Measurements from ENCODE around the gene CCDC3.

The CCDC3 gene

DNA sequence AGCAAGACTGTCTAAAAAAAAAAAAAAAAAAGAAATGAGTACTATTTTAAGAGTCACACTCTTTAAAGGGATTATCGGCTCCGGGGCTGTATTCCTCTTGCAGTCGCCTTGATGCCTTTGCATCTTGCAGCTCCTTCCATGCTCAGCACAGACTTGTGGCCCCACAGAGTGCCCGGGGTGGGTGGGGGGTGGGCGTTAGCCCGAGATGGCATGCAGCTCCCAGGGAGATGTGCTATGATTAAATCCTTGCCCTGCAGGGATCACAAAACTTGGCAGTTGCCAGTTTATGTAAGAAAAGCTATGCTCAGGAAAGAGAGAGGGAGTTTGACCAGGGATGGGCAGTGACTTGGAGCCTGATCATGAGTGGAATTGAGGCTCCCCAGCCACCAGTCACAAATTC lies 81.9 kb downstream of the CCDC3 start:
- DNase-seq: no peak

DNA sequence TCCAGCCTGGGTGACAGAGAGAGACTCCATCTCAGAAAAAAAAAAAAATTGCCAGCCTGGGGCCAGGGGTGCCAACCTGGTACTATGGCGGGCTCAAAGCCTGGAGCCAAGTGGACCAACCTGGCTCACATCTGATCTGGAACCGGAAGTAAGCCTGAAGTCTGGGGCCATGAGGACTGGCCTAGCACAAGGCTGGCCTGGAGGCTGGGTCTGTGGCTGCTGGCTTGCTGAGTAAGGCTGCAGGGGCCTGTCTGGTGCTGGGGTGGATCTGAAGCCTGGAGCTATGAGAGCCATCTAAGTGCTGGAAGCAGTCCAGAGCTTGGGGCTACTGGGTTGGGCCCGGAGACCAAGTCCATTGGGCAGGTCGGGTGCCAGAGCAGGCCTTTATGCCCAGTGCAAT lies 84.9 kb downstream of the CCDC3 start:
- no peak for DNase-seq

DNA sequence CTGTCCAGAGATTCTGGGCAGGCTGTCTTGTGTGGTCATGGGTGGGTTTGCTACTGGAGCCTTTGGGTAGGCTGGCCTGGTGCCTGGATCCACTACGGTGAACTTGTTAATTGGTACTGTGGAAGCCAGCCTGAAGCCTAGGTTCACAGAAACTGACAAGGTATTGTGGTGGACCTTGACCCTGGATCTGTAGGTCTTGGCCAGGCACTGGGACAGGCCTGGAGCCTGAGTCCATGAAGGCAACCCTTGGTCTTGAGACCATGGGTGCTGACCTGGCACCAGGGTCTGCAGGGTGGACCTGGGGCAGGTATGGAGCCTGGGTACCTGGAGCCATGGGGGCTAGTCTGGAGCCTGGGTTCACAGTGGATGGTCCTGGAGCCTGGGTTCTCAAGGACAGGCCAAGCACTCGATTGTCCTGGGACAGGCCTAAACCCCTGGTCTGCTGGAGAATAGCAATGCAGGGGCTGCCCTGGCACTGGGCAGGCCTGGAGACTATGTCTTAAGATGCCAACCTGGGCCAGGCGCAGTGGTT lies 85.8 kb downstream of the CCDC3 start:
- no peak for DNase-seq

DNA sequence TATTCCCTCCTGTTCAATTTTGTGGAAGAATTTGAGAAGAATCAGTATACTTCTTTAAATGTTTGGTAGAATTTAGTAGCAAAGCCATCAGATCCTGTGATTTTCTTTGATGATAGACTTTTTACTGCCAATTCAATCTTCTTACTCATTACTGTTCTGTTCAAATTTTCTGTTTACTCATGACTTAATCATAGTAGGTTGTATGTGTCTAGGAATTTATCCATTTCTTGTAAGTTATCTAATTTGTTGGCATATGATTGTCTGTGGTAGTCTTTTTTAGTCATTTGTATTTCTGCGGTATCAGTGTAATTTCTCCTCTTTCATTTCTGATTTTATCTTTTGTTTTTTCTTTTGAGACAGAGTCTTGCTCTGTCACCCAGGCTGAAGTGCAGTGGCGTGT lies 87.4 kb downstream of the CCDC3 start:
- no peak for DNase-seq

DNA sequence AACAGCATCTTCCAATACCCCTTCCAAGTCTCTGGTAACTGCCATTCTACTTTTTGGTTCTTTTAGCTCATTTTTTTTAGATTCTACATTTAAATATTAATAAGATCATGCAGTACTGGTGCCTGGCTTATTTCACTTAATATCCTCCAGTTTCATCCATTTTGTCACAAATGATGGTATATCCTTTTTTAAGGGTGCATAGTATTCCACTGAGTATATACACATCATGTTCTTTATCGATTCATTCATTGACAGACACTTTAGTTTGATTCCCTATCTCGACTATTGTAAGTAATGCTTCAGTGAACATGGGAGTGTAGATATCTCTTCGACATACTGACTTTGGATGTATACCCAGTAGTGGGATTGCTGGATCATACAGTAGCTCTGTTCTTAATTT lies 89.7 kb downstream of the CCDC3 start:
- DNase-seq: no peak

DNA sequence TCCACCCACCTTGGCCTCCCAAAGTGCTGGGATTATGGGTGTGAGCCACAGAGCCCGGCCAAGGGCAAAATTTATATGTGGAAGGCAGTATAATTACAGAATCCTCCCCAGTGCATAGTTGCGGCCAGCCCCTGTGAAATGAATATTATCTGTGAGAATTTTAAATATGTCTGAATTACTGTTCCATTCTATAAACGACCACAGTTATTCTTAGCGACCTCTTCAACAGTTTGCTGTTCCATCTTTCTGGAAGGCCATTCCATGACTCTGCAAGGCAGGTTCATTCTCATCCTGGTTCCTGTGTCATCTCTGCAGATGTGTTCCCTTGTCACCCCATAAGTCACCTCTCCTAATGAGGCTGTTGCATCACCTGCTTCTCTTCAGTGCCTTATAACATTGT lies 90.7 kb downstream of the CCDC3 start:
- no peak for DNase-seq

DNA sequence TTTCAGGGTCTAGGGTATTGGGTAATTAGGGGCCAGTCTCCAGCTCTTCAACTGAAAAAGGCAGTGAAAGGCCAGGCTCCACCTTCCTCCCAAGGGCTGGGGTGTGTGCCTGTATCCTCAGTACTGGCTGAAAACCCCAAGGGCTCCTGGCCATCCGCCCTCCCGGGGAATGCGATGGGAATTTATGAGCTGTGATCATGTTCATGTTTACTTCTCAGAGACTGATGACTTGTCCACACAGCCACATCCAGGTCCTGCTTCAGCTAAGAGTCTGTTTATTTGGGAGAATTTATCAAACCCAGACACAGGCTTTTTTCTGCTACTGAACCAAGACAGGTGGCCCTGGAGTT lies 91.7 kb downstream of the CCDC3 start:
- no peak for DNase-seq

DNA sequence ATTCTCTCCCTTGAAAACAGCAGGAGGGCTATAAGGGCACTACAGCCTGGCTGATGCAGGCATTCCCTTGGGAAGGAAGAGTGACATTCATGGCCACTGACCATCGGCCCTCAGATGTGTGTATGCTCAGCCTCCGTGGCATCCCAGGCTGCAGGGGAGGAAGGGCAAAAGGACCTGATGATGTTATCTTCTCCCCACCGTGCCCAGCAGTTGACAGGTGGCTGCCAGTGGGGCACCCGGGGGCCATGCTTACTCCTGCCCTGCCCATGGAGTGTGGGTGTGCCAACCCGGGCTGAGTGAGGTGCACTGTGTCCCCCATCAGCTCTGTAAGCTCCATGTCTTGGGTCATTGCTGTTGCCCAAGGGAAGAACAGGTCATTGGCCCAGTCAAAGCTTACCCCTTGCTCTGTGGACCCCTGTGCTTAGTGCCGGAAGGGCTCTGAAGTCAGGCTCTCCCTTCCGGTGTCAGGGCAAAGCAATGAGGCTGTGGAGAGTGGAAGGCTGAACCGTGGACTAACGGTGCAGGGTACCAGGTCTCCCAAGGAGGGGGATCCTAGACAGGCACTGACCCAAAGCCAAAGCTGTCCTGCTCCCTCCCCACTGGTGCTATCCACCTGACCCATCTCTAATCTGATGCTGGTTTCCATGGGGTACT lies 92.2 kb downstream of the CCDC3 start:
- DNase-seq: no peak

DNA sequence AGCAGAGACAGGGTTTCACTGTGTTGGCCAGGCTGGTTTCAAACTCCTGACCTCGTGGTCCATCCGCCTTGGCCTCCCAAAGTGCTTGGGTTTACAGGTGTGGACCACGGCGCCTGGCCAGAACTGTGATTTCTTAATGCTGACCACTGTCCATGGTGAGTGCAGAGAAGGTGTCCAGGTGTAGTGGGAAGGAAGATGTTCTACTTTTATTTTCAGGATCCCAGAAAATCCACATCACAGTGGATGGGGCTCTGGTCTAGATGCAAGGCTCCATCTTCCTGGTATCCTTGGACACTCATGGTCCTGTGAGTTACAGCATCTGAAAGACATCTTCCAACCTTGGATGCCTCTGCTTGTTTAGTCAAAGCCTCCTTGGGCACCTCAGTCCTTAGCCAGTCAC lies 92.7 kb downstream of the CCDC3 start:
- no peak for DNase-seq

DNA sequence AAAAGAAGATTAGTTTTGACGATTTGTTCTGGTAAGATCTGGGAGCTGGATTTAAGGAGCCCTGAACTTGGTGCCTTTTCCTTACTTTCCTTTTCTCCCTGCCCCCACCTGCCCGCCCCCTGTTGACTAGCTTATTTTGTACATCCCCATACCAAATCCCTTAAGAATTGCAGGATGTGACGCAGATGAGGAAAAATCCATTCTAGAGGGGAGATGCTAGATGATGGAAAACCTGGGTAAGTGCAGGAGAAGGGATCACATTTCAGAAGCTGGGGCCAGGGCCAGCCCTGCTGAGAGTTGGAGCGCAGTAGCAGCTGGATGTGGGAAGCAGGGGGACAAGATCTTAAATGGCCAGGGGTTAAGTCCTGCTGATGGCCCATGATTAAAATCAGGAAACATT lies 93.9 kb downstream of the CCDC3 start:
- DNase-seq: no peak

DNA sequence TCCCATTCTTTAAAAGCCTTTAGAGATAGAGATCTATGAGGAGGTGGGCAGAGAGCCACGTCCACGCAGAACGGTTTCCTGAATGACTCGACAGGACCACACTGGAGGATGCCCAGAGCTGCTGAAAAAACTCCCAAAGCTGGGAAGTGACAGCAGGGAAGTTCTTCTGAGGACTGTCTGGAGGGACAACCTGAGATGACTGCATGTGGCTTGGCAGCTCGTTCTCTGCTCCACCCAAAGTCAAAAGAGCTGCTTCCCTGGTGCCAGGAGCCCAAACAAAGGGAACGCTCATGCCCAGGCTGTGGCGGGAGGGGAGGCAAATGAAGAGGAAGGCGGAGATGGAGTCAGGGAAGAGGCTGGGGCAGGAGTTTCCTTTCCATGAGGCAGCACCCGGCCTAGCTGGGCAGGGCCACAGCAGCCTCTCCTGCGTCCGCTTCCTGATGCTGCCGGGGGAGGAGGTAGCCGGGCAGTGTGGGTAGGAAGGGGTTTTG lies 95.4 kb downstream of the CCDC3 start:
- no peak for DNase-seq

DNA sequence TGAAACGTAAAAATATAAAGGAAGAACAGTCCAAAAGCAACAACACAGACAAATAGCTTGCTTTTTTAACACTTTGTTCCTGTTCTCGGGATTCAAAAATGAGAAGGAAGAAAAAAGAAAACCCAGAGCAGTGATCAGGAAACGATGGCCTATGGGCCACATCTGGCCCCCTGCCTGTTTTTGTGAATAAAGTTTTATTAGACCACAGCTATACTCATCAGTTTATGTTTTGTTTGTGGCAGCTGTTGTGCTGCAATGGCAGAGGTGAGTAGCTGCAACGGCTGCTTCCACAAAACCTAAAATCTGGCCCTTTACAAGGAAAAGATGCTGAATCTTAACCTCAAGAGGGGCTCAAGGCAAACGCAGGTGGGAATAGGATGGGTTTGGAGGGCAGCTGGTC lies 96.4 kb downstream of the CCDC3 start:
- DNase-seq: no peak

DNA sequence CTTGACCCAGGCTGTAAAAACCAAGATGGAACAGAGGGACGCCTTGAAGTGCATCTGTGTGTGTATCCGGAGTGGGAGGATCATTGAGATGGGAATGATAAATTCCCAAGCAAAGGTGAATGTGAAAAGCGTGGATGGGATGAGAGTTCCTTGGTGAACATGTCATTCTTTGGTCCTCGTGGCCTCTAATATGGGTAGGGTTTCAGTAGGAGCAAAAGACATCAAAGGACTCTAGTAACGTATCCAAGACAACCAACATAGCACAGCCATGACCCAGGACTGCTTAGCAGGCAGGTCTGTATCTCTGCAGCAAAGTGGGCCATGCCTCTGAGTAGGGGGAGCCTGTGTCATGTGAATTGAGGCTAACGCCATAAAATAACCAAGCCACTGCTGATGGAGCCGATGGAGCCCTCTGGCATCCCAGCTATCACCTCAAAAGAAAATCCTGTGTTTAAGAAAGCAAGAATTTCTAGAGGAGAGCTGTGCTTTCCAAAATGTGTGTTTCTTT lies 98.6 kb downstream of the CCDC3 start:
- no peak for DNase-seq

DNA sequence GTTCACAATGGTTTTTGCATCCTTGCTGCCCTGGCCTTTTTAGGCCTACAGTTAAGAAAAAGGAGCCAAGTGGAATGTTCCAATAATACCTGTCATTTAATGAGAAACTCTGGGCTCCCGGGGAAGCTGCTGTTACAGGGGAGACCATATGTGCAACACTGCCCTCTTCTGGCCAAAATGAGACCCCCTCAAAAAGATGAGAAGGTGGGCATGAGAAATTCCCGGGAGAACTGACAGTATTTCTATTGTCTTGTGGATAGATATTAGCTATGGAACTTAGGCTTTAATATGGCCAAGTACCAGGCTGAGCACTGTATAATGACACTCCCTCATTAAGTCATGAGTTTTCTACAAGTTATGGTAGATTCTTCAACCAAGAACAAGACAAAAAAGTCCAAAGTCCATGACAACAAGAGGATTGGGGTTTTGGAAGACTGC lies 99.4 kb downstream of the CCDC3 start:
- peak; percentile 25 to 43 for DNase-seq

DNA sequence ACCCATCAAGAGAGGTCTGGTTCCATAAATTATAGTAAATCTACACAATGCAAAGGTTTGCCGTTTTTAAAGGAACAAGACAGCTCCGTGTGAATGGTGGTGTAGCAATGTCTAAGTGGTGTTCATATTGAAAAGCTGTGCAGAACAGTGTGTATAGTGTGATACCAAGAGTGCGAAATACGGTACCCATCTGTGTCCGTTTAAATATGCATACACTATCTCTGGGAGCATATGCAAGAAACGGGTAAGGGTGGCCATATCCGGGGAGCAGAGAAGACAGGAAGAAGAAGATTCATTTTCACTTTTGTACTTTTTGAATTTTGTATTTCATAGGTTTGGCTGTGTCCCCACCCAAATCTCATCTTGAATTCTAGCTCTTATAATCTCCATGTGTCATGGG lies 102.0 kb downstream of the CCDC3 start:
- no peak for DNase-seq

DNA sequence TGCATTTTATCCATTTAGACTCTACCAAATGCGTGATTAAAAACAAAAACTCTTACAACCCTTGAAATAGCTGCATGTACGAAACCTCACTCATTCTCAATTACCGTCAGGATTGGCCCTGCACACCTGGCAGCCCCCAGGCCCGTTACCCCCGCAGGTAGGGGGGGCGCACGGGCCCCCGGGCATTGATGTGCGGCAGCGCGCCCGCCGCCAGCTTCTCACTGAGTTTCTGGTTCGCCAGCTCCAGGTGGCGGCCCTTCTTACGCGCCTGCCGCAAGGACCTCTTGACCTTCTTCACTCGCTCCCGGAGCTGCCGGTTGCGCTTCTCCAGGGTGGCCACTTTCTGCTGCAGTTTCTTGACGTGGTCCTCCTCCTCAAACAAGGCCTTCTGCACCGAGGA lies 103.2 kb downstream of the CCDC3 start:
- no peak for DNase-seq

DNA sequence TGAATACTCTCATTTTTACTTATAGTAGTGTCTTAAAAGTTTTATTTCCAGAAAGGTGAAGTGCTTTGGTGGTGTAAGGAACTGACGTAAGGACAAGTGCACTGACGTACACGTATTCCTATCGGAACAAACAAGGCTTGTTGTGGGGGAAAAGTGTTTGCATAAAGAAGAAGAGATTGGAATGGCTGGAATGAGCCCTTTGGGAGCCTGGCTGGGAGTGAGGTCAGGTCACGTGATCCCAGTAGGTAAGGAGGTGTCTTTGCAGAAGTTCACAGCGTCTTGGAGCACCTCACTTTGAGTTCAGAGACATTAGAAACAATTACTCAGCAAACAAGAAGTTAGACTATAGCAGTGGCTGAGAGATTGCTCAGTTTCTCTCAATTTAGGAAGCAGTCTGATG lies 104.2 kb downstream of the CCDC3 start:
- no peak for DNase-seq

DNA sequence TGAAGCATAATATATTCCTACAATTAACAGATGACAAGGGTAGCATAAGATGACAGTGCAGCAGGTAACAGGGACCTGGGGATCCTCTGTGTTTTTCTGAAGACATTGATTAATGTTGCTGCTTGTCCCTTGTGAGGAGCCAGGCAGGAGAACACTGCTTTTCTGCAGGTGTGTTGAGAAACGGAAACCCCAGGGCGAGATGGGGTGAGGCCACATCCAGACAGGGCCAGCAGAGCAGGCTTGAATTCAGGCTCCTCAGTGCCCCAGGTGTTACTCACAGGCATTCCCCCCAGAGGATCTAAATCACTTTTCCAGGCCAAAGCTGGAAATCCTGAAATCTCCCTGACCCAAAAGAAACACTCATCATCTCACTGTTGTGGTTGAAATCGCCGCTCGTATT lies 105.3 kb downstream of the CCDC3 start:
- DNase-seq: no peak

DNA sequence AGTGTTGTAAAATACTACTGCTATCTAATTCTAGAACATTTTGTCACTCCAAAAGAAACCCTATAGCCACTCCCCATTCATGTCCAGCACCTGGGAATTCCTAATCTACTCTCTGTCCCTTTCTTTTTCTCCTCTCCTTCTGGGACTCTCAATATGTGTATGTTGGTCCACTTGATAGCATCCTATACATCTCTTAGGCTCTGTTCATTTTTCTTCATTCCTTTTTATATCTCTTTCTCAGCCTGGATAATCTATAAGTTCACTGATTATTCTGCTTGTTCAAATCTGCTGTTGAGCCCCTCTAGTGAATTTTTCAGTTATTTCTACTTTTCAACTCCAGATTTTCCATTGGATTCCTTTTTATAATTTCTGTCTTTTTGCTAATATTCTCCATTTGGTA lies 108.6 kb downstream of the CCDC3 start:
- DNase-seq: no peak

DNA sequence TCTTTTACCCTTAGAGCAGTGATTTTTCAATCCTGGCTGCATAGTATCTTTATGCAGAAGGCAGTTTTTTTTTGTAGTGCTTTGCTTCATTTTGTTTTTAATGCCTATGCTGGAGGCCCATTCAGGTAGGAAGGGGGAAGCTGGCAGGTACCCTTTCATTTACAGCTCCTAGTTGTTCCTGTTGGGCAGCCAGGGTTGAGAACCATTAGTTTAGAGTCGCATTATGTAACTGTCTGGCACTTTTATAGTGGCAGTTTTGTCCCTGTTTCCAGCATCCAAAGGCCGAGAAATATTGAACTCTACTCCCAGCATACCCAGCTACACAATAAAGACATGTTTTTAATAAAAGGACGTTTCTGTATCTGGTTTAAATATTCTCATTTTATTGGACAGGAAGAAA lies 110.6 kb downstream of the CCDC3 start:
- DNase-seq: no peak

DNA sequence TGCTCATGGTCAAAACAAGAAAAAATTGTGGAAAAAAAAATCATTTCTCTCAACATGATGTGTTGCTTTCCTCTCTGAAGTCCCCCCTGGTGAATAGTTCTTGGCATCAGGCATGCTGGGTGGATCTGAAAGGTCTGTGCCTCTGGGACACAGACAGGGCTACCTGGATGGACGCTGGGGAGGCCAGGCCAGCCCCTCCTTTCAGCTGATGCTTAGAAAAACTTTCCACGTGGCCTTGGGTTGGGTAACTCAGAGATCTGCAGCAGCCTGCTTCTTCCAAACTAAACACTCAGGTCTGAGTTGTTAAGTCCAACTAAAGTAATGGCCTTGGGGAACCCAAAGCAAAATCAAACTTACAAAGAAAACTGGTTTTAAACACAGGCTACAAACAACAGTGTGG lies 113.0 kb downstream of the CCDC3 start:
- no peak for DNase-seq

DNA sequence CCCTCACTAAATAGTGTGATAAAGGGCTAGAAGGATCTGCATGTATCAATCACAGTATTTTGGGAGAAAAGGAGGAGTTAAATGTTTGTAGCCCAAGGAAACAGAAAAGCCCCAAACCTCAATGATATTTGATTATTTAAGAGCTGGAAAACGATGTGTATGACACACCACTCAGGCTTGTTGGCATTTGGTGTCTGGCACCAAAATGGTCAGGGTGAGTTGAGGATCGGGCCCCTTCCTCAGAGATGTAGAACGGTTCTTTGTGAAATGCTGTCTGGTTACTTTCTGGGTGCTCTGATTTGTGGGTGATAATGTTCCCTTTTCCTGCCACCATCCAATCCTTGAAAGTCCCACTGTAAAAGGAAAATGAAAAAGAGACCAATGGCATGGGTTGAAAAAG lies 113.7 kb downstream of the CCDC3 start:
- no peak for DNase-seq

DNA sequence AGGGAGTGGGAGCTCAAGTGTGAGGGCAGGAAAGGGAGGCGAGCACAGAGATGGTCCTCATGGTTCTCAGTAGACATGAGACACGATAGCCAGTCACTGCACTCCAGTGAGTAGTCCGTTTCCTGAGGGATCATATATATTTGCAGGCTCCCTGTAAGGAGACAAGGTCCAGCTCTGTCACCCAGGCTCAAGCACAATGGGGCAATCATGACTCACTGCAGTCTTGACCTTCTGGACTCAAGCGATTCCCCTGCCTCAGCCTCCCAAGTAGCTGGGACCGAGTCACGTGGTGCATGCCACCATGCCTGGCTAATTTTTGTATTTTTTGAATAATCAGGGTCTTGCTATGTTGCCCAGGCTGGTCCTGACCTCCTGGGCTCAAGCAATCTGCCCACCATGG lies 116.7 kb downstream of the CCDC3 start:
- no peak for DNase-seq

DNA sequence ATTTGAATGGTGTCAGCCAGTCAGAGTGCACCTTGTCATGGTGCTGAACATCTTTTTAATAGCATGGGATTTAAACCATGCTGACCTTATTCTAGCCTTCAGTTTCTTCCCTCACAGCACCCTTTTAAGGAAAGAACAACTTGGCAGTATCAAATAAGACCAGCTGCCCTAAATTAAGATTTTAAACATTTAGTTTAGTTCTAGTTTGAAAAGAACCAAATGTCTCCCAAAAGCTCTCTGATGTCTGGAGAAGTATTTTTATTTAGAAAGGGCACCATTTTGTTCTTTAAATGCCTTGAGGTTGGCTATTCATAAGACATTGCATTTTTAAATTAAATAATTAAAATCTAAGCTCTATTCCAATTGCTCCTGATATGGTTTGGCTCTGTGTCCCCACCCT lies 121.1 kb downstream of the CCDC3 start:
- no peak for DNase-seq

DNA sequence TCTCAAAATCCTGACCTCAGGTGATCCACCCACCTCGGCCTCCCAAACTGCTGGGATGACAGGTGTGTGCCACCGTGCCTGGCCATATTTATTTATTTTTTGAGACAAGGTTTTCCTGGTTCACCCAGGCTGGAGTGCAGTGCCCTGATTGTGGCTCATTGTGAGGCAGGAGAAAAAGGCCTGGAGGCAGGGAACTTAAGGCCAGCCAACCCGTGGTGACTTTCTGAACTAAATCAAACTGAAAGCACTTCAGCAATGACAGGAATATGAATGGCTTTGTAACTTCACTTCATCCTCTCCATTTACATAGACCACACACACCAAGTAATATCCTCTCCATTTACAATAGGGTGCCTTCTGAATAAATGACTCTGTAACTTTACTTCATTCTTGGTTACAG lies 124.4 kb downstream of the CCDC3 start:
- DNase-seq: no peak

All from inflammatory macrophage (primary cell).